Endodermal cell (in vitro differentiated cells): ENCODE data around the gene RPP38. TPM values are rescaled to one million over a fixed set of nuclear protein-coding genes. Genes with fewer than 3 reads are reported as not detected.

Experiments used
- DNase-seq: peaks from one replicate; pipeline ENCODE4 v3.0.0-alpha.2; 2017
- H3K27ac ChIP-seq: 2 replicates; pipeline ENCODE4 v1.5.1; 2013; ENCODE audit warnings: mild to moderate bottlenecking, low read depth, low read length, moderate library complexity
- H3K27me3 ChIP-seq: 2 replicates; pipeline ENCODE4 v1.6.1; 2013; ENCODE audit warnings: mild to moderate bottlenecking, low read length, moderate library complexity; ENCODE audit not compliant: insufficient read depth, control insufficient read depth, poor library complexity, severe bottlenecking
- H3K36me3 ChIP-seq: 2 replicates; pipeline ENCODE4 v1.7.0; 2013; ENCODE audit warnings: mild to moderate bottlenecking, low read length, moderate library complexity; ENCODE audit not compliant: control insufficient read depth, insufficient read depth
- H3K4me1 ChIP-seq: one replicate; pipeline ENCODE4 v1.7.0; 2013; ENCODE audit warnings: low read length; ENCODE audit not compliant: control insufficient read depth, insufficient read depth
- H3K4me3 ChIP-seq: 2 replicates; pipeline ENCODE4 v1.5.1; 2013; ENCODE audit warnings: mild to moderate bottlenecking, low read length, moderate library complexity
- H3K9ac ChIP-seq: 2 replicates; pipeline ENCODE4 v1.6.1; 2013; ENCODE audit warnings: mild to moderate bottlenecking, low read length, moderate library complexity; ENCODE audit not compliant: poor library complexity, severe bottlenecking; ENCODE audit errors: extremely low read depth
- H3K9me3 ChIP-seq: 2 replicates; pipeline ENCODE4 v1.6.1; 2013; ENCODE audit warnings: mild to moderate bottlenecking, low read length, moderate library complexity; ENCODE audit not compliant: control insufficient read depth
- H3K27ac Mint-ChIP-seq: 2 replicates; pipeline ENCODE4 v1.8.0; 2020; ENCODE audit warnings: mixed read lengths
- H3K27me3 Mint-ChIP-seq: 2 replicates; pipeline ENCODE4 v1.8.0; 2021; ENCODE audit warnings: mild to moderate bottlenecking, mixed read lengths; ENCODE audit not compliant: insufficient read depth
- H3K36me3 Mint-ChIP-seq: 2 replicates; pipeline ENCODE4 v1.8.0; 2020; ENCODE audit warnings: low read depth, mixed read lengths
- H3K4me1 Mint-ChIP-seq: 2 replicates; pipeline ENCODE4 v1.8.0; 2020; ENCODE audit warnings: mixed read lengths
- H3K4me3 Mint-ChIP-seq: 2 replicates; pipeline ENCODE4 v1.8.0; 2020; ENCODE audit warnings: mild to moderate bottlenecking, moderate library complexity, mixed read lengths
- H3K9me3 Mint-ChIP-seq: 2 replicates; pipeline ENCODE4 v1.8.0; 2020; ENCODE audit warnings: mild to moderate bottlenecking, mixed read lengths
- WGBS, 2 experiments: methylation state at CpG; one replicate each; pipeline versions ENCODE4 v1.1.5 to v1.1.7; 2013; ENCODE audit warnings: missing lambda C conversion rate in 2 of 2, mixed read lengths in 1 of 2; ENCODE audit not compliant: insufficient coverage in 1 of 2, insufficient read length in 1 of 2; 5-methylcytosine and 5-hydroxymethylcytosine counted together
- total RNA-seq, 2 donors: library from RNA; stranded (reverse); fragmentation: NEBNext Ultra II Directional in 1 of 2; extraction: Animal tissue kit (Norgen Biotek cat#: 25700) in 1 of 2; gene quantifications; 2 replicates in 1 of 2; 3 replicates in 1 of 2; pipeline ENCODE4 v1.2.1, GENCODE V29; 2021
- TF ChIP-seq, protein P1 (sequence below): fragments of 200-600 bp; sonication (generic); conservative IDR thresholded peaks from 2 replicates; pipeline ENCODE4 v1.5.0; 2021; ENCODE audit warnings: antibody characterized with exemption, mild to moderate bottlenecking

Gene RPP38
- total RNA-seq, 2 donors from 2014 or later, result 23.6 to 24.8 TPM

DNA sequence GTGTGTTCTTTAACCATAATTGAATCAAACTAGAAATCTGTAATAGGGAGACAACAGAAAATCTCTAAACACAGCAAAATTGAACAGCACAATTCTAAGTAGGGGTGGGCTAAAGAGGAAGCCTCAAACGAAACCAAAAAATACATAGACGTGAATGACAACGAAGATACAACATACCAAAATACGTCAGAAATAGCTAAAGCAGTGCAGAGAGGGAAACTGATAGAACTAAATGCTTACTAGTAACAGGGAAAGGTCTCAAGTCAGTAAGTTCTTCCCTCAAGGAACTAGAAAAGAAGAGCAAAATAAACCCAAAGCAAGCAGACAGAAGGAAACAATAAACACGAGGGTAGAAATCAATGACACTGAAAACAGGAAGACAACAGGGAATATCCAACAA is 19.1 kb downstream of the RPP38 start:
- Mint-ChIP-seq H3K36me3 (peaks cover 35% of the 10 kb centered on the region), H3K9me3 (no peaks in the 10 kb centered on the region), H3K4me3 (no peak overlapping the region), H3K4me1 (no peaks in the 10 kb centered on the region), H3K27me3 (no peaks in the 10 kb centered on the region), H3K27ac (no peak overlapping the region)
- Histone ChIP-seq H3K4me3 (no peak overlapping the region), H3K9me3 (peaks cover 12% of the 10 kb centered on the region), H3K9ac (no peak overlapping the region), H3K36me3 (peaks cover 57% of the 10 kb centered on the region), H3K27ac (no peak overlapping the region), H3K4me1 (no peaks in the 10 kb centered on the region), H3K27me3 (no peaks in the 10 kb centered on the region)
- TF ChIP-seq, protein P1, sequence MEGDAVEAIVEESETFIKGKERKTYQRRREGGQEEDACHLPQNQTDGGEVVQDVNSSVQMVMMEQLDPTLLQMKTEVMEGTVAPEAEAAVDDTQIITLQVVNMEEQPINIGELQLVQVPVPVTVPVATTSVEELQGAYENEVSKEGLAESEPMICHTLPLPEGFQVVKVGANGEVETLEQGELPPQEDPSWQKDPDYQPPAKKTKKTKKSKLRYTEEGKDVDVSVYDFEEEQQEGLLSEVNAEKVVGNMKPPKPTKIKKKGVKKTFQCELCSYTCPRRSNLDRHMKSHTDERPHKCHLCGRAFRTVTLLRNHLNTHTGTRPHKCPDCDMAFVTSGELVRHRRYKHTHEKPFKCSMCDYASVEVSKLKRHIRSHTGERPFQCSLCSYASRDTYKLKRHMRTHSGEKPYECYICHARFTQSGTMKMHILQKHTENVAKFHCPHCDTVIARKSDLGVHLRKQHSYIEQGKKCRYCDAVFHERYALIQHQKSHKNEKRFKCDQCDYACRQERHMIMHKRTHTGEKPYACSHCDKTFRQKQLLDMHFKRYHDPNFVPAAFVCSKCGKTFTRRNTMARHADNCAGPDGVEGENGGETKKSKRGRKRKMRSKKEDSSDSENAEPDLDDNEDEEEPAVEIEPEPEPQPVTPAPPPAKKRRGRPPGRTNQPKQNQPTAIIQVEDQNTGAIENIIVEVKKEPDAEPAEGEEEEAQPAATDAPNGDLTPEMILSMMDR, result no peak
- DNase-seq, result no peak
- 95 to 97% methylated on average over 4 to 5 of the region's 5 CpGs for WGBS, 2 experiments

DNA sequence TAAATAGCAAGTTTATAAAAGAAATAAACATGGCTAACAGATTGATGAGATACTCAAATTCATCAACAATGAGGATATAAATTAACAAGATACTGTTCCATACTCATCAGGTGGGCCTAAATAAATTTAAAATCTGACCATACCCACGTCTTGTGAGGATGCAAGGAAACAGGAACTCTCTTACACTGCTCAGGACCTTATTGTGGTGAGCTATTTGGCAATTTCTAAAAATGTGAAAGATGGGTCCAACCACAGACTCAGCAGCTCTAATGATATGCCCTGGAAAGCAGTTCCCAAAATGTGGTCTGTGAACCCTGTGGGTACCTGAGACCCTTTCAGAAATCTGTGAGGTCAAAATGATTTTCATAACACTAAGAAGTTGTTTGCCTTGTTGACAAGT is 21.5 kb downstream of the RPP38 start:
- no peaks in the 10 kb centered on the region for H3K4me1 Mint-ChIP-seq
- no peak overlapping the region for H3K4me3 Mint-ChIP-seq
- Histone ChIP-seq H3K27ac (no peak overlapping the region), H3K9me3 (peaks cover 12% of the 10 kb centered on the region), H3K36me3 (peaks cover 65% of the 10 kb centered on the region), H3K9ac (no peak overlapping the region), H3K4me1 (no peaks in the 10 kb centered on the region), H3K27me3 (no peaks in the 10 kb centered on the region), H3K4me3 (no peak overlapping the region)
- H3K27me3 Mint-ChIP-seq, result no peaks in the 10 kb centered on the region
- H3K9me3 Mint-ChIP-seq, result no peaks in the 10 kb centered on the region
- DNase-seq, result no peak
- TF ChIP-seq, protein P1, result no peak
- WGBS, 2 experiments, result 90% methylated on average over 1 of the region's 1 CpG; no CpG with 5 or more reads in 1 of the 2 experiments
- peaks cover 39% of the 10 kb centered on the region for H3K36me3 Mint-ChIP-seq
- H3K27ac Mint-ChIP-seq, result no peak overlapping the region

DNA sequence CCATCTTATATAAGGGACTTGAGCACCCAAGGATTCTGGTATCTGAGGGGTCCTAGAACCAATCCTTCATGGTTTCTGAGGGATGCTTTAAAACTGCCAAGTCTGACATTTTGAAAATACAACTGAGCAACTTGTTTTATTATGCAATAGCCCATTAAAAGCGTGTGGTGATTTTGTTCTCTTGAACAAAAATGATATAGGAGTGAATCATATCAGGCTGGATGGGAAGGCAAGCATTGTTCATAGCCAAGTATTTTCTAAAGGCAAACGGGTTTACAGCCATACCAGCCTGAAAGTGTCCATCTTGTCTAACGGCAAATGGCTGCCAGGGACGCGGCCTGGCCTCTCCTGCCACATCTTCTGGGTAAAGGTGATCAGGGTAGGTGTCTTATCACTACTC is 23.4 kb downstream of the RPP38 start:
- no peak overlapping the region for H3K4me3 ChIP-seq
- H3K4me3 Mint-ChIP-seq, result no peak overlapping the region

More for the DNA sequence above, 23.4 kb downstream of the RPP38 start:
- peaks cover 64% of the 10 kb centered on the region for H3K36me3 ChIP-seq
- peaks cover 12% of the 10 kb centered on the region for H3K9me3 ChIP-seq
- peaks cover 44% of the 10 kb centered on the region for H3K36me3 Mint-ChIP-seq
- no peak overlapping the region for H3K9ac ChIP-seq
- no peak overlapping the region for H3K27ac Mint-ChIP-seq
- no peaks in the 10 kb centered on the region for H3K27me3 ChIP-seq
- DNase-seq, result no peak
- H3K4me1 ChIP-seq, result no peaks in the 10 kb centered on the region
- 92 to 98% methylated on average over 4 to 5 of the region's 5 CpGs for WGBS, 2 experiments
- H3K27me3 Mint-ChIP-seq, result no peaks in the 10 kb centered on the region
- no peaks in the 10 kb centered on the region for H3K9me3 Mint-ChIP-seq
- TF ChIP-seq, protein P1, result no peak
- no peaks in the 10 kb centered on the region for H3K4me1 Mint-ChIP-seq
- H3K27ac ChIP-seq, result no peak overlapping the region
